Spinal cord (tissue), 10 donors: ENCODE measurements around the gene PBX3. TPM values are rescaled to one million over a fixed set of nuclear protein-coding genes. Genes with fewer than 3 reads are reported as not detected.

Experiments
- DNase-seq, 6 donors: peaks; one replicate each; pipeline versions ENCODE4 v3.0.0 to v3.0.0-alpha.2; 2013 to 2015; ENCODE audit warnings: low spot score in 6 of 6, low read depth in 4 of 6
- H3K27ac ChIP-seq: one replicate; pipeline ENCODE4 v1.5.1; 2013; ENCODE audit warnings: low read depth, low read length, control low read depth
- H3K27me3 ChIP-seq: one replicate; pipeline ENCODE4 v1.6.1; 2013; ENCODE audit warnings: low read length; ENCODE audit not compliant: control insufficient read depth, insufficient read depth
- H3K36me3 ChIP-seq: one replicate; pipeline ENCODE4 v1.6.1; 2013; ENCODE audit warnings: low read length; ENCODE audit not compliant: control insufficient read depth, insufficient read depth
- H3K4me1 ChIP-seq: one replicate; pipeline ENCODE4 v1.6.1; 2013; ENCODE audit warnings: low read length; ENCODE audit not compliant: control insufficient read depth, insufficient read depth
- H3K4me3 ChIP-seq: one replicate; pipeline ENCODE4 v1.5.1; 2013; ENCODE audit warnings: low read depth, low read length, control low read depth
- H3K9me3 ChIP-seq: one replicate; pipeline ENCODE4 v1.6.1; 2013; ENCODE audit warnings: low read length; ENCODE audit not compliant: control insufficient read depth, insufficient read depth
- WGBS: methylation state at CpG from one replicate; pipeline ENCODE4 v1.1.5; 2013; ENCODE audit warnings: missing lambda C conversion rate; ENCODE audit not compliant: insufficient coverage; 5-methylcytosine and 5-hydroxymethylcytosine counted together
- polyA plus RNA-seq, 2 donors: library from polyadenylated mRNA; unstranded; fragments of 120-200 nt; gene quantifications; one replicate each; pipeline ENCODE4 v1.2.1, GENCODE V29; 2013; ENCODE audit not compliant: insufficient read length in 2 of 2
- total RNA-seq, 2 donors: library from RNA; depleted of rRNA in 1 of 2; stranded (reverse); fragments of 120-200 nt in 1 of 2; fragments of >200 nt in 1 of 2; gene quantifications; one replicate each; pipeline versions ENCODE4 v1.2.3 to v1.2.4, GENCODE V29; 2013 to 2014
- donor health status: healthy.

The PBX3 gene
- total and polyA plus RNA-seq, 4 donors, result 44.6 to 132 (median 86.4) TPM

DNA sequence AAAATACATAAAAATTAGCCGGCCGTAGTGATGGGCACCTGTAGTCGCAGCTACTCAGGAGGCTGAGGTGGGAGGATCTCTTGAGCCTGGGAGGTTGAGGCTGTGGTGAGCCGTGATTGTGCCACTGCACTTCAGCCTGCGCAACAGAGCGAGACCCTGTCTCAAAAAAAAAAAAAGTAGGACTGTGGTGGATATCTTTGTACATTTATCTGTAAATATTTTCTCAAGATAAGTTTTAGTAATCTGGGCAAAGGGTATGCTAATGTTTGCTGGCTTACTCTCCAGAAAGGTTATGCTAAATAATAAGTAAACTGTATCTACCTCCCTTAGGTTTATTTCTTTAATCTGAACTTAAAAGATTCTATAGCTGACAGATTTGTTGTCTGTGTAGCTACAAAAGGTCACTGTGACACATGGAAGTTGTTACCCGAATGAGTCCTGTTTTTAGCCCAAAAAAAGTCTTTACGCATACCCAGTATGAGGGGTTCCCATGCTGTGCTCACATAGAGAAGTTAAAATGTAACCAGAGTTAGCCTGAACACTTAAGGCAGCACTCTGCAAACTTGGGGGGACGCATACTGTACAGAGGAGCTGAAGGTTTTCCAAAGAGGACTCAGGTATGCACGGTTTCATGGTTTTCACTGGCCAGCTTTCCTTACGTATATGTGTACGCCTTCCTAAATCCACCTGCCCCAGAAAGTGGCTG is 206.3 kb downstream of the PBX3 start:
- Histone ChIP-seq H3K9me3 (no peaks in the 10 kb centered on the region), H3K4me3 (no peak overlapping the region), H3K27me3 (no peaks in the 10 kb centered on the region), H3K4me1 (peaks cover 4% of the 10 kb centered on the region), H3K27ac (no peak overlapping the region), H3K36me3 (peaks cover 3% of the 10 kb centered on the region)
- no peak for DNase-seq
- WGBS, result 91% methylated on average over 3 of the region's 12 CpGs

DNA sequence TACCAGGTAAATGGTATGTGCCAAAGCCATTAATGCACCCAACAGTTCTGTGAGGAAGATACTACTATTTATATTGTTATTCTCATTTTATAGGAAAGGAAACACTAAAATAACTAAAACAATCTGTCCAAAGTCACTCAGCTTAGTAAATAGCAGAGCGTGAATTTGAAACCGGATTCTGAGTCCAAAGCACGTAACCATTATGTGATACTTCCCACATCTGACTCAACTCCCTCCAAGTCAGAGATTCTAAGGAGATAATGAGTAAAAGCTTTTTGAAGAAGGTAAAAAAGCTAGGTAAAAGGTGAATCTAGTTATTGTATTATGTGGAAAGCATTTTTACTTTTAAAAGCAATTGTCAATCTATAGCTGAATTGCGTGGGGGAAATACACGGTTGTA is 208.9 kb downstream of the PBX3 start:
- no peak overlapping the region for H3K4me3 ChIP-seq
- DNase-seq, result no peak
- no peaks in the 10 kb centered on the region for H3K9me3 ChIP-seq
- WGBS, result no CpG with 5 or more reads among the region's 5 CpGs
- peaks cover 11% of the 10 kb centered on the region for H3K4me1 ChIP-seq
- H3K36me3 ChIP-seq, result peaks cover 3% of the 10 kb centered on the region
- H3K27me3 ChIP-seq, result no peaks in the 10 kb centered on the region
- no peak overlapping the region for H3K27ac ChIP-seq

DNA sequence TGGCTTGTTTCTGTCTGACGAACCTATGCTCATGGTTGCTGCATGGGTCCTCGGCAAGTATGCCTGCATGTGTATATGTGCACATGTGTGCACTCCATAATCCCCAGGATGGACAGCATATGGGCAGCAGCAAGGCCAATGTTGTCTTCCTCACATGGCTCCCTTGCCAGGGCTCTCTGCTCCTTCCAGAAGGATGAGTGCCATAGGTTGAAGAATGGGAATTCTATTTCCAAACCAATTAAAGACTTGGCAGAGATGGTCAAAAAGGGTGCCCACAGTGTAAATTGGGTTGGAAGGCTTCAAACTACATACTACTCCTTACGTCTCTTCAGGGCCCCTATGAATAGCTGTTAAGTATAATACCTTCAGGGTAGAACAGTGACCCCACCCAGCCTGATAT is 212.1 kb downstream of the PBX3 start:
- Histone ChIP-seq H3K9me3 (no peaks in the 10 kb centered on the region), H3K4me1 (peaks cover 13% of the 10 kb centered on the region), H3K27me3 (no peaks in the 10 kb centered on the region), H3K36me3 (peaks cover 3% of the 10 kb centered on the region), H3K27ac (no peak overlapping the region), H3K4me3 (no peak overlapping the region)
- peak in 1 of 6 donors; percentile 60 for DNase-seq
- WGBS, result 83% methylated on average over 2 of the region's 3 CpGs

DNA sequence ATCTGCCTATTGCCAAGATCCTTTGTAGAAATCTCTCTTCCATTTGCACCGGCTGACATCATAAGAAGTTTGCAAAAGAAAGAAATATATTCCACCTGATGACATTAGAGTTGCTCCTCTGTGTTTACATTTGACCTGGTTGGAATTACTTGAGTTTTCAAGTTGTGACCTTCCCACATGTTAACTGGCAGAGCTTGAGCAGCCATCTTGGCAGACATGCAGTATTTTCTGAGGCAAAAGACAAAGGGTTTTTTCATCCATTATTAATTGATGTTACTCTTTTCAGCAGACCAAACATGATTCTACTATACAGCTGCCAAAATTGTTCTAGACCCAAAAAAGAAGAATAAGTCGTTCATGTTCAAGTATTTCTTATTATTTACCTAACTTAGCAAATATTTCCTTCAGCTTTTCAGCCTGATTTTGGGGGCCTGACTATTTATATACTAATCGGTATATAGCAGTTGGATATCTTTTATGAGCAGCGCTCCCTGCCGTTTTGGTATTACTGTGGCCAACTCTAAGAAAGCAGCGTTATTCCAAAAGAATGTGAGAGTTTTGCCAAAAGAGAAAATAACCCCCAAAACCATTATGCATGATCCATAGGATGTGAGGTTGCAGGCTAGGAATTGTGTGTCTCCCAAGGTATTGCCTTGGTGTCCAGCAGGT is 212.9 kb downstream of the PBX3 start:
- WGBS, result no CpG with 5 or more reads among the region's 6 CpGs
- H3K9me3 ChIP-seq, result no peaks in the 10 kb centered on the region
- H3K4me1 ChIP-seq, result peaks cover 13% of the 10 kb centered on the region
- H3K27me3 ChIP-seq, result no peaks in the 10 kb centered on the region
- H3K36me3 ChIP-seq, result peaks cover 1% of the 10 kb centered on the region
- peak overlapping the region; percentile 8 for H3K27ac ChIP-seq
- DNase-seq, result peak in 2 of 6 donors; percentile 60 to 75
- no peak overlapping the region for H3K4me3 ChIP-seq

DNA sequence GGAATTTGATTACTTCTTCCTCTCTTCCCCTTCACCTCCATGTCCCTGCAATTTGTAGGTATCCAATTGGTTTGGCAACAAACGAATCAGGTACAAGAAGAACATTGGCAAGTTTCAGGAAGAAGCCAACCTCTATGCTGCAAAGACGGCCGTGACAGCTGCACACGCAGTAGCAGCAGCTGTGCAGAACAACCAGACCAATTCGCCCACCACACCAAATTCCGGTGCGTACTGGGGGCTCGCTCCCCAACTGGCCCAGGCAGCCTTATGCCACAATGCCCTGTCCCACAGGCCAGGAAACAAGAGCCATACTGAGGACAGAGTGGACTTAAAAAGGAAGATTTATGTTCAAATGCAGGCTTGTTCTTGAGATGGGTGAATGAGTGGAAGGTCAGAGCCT is 213.5 kb downstream of the PBX3 start:
- Histone ChIP-seq H3K27ac (peak overlapping the region; percentile 34), H3K4me1 (peaks cover 13% of the 10 kb centered on the region), H3K9me3 (no peaks in the 10 kb centered on the region), H3K27me3 (no peaks in the 10 kb centered on the region), H3K4me3 (no peak overlapping the region), H3K36me3 (no peaks in the 10 kb centered on the region)
- DNase-seq, result no peak
- 56% methylated on average over 8 of the region's 8 CpGs for WGBS

DNA sequence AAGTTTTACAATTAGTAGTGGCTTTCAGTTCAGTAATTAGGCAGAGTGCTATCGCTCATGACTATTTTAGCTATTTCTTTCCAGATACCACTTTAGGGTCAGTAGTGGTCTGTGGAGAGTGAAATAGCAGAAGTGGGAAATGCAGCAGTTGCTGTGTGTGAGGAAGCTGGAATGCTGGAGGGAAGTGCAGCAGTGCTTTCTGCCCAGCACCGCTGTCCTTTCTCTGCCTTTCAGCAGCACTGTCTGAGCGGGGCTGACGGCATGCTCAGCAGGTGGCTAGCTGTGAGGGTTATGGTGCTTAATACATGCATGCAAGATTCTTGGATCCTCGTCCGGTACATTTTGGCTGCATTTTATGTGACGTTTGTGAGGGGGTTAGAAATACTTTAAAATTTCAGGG is 213.9 kb downstream of the PBX3 start:
- no peaks in the 10 kb centered on the region for H3K27me3 ChIP-seq
- H3K36me3 ChIP-seq, result no peaks in the 10 kb centered on the region
- no peaks in the 10 kb centered on the region for H3K9me3 ChIP-seq
- WGBS, result 15% methylated on average over 6 of the region's 7 CpGs
- DNase-seq, result peak in 2 of 6 donors; percentile 54 to 65
- H3K4me1 ChIP-seq, result peaks cover 13% of the 10 kb centered on the region
- peak overlapping the region; percentile 34 for H3K27ac ChIP-seq
- no peak overlapping the region for H3K4me3 ChIP-seq

DNA sequence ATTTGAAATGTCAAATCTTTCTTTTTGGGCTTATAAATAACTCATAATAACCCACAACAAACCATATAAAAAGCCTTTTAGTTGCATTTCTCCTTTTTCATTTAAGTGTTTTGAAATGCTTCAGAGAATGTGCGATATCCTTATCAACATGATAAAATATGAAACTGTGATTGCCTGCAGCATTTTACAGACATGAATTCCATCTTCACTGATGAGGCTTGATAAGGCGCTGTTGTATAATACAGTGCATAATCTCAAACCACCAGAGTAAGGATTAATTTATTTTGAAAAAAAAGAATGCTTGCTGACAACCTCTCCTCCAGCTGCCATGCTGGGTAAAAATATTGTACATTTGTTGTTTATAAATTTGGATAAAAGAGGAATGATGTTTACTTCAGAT is 216.8 kb downstream of the PBX3 start:
- H3K9me3 ChIP-seq, result no peaks in the 10 kb centered on the region
- H3K4me3 ChIP-seq, result no peak overlapping the region
- peaks cover 9% of the 10 kb centered on the region for H3K4me1 ChIP-seq
- H3K27ac ChIP-seq, result no peak overlapping the region
- DNase-seq, result peak in 1 of 6 donors; percentile 68
- H3K36me3 ChIP-seq, result no peaks in the 10 kb centered on the region
- H3K27me3 ChIP-seq, result no peaks in the 10 kb centered on the region
- no CpG with 5 or more reads among the region's 2 CpGs for WGBS

DNA sequence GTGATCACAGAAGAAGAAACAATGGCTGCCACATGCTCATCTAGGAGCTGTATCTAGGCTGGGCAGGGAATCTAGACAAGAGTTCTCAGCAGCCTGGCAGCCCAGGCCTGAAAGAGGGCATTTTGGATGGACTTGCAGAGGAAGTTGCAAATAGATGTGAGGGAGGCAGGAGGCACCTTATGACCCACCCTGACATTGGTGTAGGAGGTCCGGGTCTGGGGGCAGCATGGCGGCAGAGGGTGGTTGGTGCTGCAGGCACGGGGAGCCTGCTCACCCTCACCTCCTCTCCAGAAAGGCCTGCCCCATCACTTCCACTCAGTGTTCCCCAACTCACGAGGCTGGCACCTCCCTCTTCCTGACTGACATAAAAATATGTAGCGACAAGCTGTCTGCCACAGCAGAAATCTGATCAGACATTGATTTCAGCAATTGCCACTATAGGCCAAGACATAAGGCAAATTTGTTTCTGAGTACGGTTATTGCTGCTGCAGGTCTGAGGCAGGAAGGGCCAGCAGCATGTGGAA is 217.6 kb downstream of the PBX3 start:
- Histone ChIP-seq H3K36me3 (no peaks in the 10 kb centered on the region), H3K4me1 (peaks cover 9% of the 10 kb centered on the region), H3K27me3 (no peaks in the 10 kb centered on the region), H3K4me3 (no peak overlapping the region), H3K27ac (no peak overlapping the region), H3K9me3 (no peaks in the 10 kb centered on the region)
- DNase-seq, result no peak
- WGBS, result 84% methylated on average over 6 of the region's 6 CpGs

DNA sequence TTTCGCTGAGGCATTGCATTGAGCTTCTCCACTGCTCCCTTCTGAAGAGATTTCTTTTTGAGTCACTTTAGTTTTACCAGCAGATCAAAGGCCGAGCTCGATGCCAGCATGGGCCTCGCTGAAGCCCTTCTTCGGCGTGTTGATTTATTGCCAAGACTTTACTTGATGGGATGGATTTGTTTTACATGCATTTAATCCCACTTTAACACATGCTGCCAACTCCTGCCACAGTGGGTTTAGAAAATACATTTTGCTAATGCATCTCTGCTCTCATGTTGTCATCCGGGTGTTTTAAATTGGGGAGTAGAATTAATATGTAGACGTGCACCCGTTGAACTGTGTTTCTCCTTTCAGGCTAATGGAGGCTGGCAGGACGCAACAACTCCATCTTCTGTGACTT is 218.3 kb downstream of the PBX3 start:
- WGBS, result 65% methylated on average over 4 of the region's 10 CpGs
- DNase-seq, result peak in 2 of 6 donors; percentile 55 to 59
- Histone ChIP-seq H3K4me1 (peaks cover 9% of the 10 kb centered on the region), H3K27ac (no peak overlapping the region), H3K9me3 (no peaks in the 10 kb centered on the region), H3K4me3 (no peak overlapping the region), H3K27me3 (no peaks in the 10 kb centered on the region), H3K36me3 (no peaks in the 10 kb centered on the region)

DNA sequence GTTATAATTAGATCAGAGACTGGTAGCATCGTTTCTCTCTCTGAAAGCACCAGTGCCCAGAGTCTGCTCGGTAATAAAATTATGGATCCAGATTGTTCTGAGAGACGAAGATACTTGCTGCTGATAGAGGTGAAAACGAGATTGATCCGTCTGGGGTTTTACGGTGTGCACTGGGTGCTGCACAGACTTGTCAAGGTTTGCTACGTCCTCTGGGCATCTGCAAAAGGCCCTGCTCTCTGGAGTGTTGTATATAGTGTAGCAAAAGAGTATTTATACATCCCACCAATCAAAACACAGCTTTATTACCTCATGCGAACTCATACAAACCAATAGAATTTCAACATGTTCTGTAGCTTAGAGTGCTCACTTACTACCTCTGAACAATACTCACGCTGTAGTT is 219.3 kb downstream of the PBX3 start:
- DNase-seq, result peak in 2 of 6 donors; percentile 53 to 82
- H3K36me3 ChIP-seq, result no peaks in the 10 kb centered on the region
- no peaks in the 10 kb centered on the region for H3K4me1 ChIP-seq
- no peak overlapping the region for H3K27ac ChIP-seq
- no peaks in the 10 kb centered on the region for H3K27me3 ChIP-seq
- no peak overlapping the region for H3K4me3 ChIP-seq
- WGBS, result 65% methylated on average over 6 of the region's 9 CpGs
- H3K9me3 ChIP-seq, result no peaks in the 10 kb centered on the region
